ENCODE measurements around the gene SIM2. TPM values are rescaled to one million over a fixed set of nuclear protein-coding genes. Genes with fewer than 3 reads are reported as not detected.

Gene SIM2
- total RNA-seq, 1 donor from 2014 or later = under 0.01 TPM

DNA sequence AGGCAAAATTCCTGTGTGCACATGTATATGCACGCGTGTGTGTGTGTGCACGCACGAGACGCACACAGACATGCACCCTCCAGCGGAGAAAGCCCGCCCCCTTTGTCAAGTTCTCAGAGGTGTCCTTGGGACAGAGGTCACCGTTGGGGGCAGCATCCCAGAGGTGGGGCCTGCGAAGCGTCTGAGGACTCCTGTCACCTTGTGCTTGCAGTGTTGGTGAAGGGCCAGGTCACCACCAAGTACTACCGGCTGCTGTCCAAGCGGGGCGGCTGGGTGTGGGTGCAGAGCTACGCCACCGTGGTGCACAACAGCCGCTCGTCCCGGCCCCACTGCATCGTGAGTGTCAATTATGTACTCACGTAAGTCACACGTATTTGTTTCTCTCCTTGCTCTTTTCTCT, 42.6 kb downstream of the SIM2 start:
- no peak for DNase-seq

DNA sequence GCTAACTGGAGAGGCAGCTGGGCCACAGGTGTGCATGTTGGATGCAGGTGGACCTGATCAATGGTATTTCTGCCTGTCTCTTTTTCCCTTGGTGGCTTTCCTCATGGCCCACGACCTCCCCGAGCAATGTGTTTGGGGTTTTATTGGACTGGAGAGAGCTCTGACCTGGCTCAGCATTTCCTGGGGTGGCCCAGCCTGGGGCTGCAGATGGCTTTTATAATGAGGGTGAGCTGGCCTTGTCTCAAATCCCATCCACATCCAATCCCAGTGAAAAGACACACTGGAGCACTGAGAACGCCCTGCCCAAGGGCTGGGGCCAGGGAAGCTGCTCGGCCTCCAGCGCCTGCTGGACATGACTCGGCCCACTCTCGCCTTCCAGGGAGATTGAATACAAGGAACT, 44.1 kb downstream of the SIM2 start:
- no peak for DNase-seq

DNA sequence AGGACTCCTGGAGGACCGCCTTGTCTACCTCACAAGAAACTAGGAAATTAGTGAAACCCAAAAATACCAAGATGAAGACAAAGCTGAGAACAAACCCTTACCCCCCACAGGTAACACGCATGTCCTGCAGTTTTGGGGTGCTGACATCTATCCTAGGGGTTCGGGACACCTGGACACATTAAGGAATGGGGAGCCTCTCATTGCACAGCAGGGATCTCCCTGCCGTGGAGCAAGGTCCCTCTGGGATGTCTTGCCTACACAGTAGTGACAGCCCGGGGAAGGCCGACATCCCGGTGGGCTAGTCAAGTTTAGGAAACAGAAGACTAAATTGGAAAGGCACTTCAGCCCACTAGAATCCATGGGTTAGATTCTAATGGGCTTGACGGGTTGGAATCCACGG, 44.5 kb downstream of the SIM2 start:
- DNase-seq = no peak

DNA sequence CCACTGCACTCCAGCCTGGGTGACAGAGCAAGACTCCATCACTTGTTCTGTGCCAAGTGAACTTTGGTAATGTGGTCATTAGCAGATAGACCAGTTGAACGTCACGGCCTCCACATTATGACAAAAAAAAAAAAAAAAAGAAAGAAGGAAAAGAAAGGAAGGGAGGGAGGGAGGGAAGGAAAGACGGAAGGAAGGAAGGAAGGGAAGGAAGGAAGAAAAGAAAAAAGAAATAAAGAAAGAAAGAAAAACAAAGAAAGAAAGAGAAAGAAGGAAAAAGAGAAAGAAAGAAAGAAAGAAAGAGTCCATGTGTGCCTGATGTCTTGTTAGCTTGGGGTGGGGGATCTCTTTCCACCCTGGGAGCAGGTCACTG, 45.3 kb downstream of the SIM2 start:
- DNase-seq = no peak

DNA sequence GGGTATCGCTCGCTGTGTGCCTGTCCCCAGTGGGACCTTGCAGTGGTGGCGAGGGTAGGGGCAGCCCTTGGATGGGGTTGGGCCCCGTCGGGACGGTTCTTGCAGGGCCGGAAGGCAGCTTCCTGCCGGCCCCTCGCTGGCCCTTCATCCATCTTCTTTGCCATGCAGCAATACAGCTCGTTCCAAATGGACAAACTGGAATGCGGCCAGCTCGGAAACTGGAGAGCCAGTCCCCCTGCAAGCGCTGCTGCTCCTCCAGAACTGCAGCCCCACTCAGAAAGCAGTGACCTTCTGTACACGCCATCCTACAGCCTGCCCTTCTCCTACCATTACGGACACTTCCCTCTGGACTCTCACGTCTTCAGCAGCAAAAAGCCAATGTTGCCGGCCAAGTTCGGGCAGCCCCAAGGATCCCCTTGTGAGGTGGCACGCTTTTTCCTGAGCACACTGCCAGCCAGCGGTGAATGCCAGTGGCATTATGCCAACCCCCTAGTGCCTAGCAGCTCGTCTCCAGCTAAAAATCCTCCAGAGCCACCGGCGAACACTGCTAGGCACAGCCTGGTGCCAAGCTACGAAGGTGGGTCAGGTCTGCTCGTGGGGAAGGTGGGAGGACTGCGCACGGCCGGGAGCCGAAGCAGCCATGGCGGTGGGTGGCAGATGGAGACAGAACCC, 45.8 kb downstream of the SIM2 start:
- peak; percentile 31 for DNase-seq

DNA sequence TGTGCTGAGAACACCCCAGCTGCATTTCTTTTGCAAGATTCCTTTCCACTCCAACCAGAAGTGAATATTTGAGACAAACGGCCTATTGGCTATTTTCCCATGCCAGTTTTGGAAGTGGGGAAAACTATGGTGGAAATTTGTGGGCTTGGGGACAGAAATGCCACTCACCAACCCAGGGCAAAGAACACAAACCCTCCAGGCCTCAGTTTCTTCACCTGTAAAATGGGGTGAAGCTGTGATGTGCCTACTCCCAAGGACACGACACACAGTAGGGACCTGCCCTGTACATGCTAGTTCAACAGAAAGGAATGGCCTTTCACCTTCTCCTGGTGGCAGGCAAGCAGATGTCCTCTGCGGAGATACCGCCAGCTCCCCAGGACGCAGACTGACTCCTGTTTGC, 46.5 kb downstream of the SIM2 start:
- DNase-seq = no peak

DNA sequence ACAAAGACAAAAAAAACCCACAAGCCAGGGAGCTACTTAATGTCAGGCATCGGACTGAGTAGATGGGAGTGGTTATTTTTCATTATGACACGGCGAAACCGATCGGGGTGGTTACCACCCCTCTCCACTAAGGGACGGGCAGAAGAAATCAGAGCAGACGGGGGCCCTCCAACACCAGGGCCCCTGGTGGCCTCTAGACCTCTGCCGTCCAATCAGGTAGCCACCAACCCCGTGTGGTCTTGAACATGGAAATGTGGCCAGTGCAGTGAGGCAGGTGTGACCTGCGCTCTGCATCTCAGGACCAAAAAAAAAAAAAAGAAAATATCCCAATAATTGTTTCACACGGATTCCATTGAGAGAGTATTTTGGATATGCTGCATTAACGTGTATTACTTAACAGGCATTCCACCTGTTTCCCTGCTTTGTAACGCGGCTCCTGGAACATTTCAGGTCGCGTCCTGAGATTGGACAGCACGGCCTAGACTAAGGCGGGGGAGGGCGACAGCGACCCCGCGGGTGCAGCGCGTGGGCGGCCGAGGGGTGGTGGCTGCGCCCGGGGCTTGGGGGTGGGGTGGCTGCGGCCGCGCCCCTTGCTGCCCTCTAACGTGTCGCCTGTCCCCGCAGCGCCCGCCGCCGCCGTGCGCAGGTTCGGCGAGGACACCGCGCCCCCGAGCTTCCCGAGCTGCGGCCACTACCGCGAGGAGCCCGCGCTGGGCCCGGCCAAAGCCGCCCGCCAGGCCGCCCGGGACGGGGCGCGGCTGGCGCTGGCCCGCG, 48.3 kb downstream of the SIM2 start:
- DNase-seq = peak; percentile 19

DNA sequence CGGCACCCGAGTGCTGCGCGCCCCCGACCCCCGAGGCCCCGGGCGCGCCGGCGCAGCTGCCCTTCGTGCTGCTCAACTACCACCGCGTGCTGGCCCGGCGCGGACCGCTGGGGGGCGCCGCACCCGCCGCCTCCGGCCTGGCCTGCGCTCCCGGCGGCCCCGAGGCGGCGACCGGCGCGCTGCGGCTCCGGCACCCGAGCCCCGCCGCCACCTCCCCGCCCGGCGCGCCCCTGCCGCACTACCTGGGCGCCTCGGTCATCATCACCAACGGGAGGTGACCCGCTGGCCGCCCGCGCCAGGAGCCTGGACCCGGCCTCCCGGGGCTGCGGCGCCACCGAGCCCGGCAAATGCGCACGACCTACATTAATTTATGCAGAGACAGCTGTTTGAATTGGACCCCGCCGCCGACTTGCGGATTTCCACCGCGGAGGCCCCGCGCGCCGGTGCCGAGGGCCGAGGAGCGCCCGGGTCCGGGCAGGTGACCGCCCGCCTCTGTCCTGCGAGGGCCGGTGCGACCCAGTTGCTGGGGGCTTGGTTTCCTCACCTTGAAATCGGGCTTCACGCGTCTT, 49.0 kb downstream of the SIM2 start:
- peak; percentile 72 for DNase-seq

DNA sequence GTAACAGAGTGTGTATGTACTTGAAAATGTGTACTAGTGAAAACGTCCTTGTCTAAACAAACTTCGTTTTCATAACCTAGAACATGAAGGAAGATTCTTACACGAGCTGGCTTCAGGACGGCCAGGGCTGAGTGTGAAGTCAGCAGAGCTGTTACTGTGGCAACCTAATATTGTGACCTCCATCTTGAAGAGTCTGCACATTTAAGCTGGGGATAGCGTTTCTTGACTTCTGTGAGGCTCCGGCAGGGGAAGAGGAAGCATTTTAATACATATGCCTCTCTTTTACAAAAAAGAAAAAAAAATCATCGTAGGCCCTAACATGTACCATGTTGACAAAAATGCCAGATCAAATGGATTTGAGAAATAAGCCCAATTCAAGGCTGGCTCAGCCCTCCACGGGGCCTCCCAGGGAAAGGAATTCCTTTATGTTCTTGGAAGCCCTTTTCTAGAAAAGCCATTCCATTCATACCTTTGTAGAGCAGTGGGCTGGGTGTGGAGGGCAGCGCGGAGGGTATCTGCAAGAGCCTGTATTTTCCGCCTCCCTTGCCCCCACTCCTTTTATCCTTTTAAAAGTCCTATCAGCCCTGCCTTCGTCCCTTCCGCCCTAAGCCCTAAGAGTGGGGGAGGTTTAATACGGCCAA, 51.1 kb downstream of the SIM2 start:
- no peak for DNase-seq

DNA sequence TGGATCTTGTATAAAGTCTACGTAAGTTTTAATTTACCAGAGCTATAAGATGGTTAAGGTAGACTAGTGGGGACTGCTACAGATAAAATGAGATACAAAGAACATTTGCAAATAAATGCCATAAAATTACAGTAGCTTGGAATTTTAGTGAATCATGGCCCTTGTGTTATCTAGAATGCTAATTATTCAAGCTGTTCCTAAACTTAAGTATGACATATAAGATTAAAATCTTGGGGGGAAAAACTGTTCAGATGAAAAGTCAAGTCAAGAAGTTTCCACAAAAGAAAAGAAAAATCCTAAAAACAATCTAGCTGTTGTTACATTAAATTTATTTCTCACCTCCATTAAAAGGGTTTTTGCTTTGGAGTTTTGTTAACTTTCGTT, 51.7 kb downstream of the SIM2 start:
- no peak for DNase-seq

DNA sequence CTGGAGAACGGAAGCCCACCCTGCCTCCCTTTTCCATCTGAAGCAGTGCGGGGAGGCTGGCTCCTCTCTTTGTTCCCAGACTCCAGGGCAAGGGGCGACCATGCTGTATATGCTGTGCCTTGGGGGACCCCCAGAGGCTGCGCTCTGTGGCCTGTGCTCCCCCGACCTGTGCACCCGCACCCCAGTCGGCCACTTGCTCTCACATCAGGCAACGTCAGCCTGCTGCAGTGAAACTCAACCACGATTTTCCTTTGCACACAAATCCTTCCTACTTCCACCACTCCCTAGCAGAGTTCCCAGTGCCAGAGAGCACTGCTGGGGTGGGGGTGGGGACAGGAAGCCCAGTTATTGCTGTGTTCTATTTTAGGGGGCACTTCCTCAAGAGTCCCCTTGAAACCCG, 52.5 kb downstream of the SIM2 start:
- no peak for DNase-seq

DNA sequence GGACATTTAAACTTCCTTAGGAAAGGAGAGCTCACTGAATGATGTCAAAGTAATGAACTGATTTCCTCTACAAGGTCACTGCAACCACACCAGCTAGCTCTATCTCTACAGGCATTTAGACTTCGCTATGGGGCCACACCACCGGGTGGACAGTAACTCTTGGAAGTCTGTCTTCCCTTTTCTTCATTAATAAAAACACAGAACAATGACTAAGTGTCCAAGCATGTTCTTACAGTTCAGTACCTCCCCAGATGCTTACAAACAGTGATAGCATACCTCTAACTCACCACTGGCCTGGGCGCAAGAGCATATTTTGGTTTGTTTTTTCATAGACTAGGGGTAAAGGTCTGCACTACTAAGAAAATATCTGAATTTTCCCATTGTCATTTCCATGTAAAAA, 54.6 kb downstream of the SIM2 start:
- DNase-seq = peak; percentile 23

DNA sequence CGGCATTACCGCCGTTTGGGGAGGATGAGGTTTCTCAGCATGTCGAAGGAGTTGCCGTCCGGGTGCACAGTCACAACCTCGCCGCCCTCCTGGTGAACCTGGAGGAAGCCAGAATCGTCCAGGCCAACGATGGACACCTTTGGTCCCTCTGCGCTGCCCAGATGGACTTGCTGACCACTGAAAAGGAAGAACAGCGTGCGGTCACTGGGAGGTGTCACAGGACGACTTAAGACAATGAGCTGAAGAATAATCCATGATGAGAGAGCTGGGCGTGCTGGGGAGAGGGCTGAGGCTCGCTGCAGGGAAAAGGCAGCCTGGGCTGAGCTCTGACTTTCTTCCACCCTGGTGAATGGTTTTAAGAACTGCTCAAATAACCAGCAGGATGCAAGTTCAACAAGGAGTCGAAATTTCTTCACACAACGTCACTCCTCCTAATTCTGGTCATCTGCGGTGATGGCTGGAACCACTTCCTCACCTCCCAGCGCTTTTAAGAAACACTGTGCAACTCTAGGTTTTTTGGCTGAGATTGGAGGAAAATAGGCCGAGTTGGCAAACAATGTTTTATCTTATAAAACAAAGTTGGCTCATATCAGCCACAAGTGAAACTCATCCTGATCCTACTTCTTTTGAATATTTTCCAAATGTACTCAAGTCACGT, 55.5 kb downstream of the SIM2 start:
- DNase-seq = no peak

DNA sequence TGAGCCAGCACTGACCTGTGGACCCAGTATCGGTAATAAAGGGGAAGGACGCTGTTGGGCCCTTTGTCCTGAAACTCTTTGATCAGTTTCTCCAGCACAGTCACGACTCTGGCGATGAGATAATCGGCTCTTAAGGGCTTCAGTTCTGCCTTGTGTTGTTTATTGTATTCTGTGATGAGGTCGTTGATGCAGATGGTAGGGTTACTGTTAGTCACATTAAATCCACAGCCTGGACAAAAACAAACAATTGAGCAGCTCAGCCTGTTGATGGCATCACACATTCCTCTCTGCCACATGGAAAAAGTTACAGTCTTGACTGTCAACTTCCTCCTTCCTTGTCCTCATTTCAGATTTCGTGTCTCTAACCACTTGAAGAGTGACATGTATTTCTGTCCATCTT, 57.6 kb downstream of the SIM2 start:
- DNase-seq = peak; percentile 29

DNA sequence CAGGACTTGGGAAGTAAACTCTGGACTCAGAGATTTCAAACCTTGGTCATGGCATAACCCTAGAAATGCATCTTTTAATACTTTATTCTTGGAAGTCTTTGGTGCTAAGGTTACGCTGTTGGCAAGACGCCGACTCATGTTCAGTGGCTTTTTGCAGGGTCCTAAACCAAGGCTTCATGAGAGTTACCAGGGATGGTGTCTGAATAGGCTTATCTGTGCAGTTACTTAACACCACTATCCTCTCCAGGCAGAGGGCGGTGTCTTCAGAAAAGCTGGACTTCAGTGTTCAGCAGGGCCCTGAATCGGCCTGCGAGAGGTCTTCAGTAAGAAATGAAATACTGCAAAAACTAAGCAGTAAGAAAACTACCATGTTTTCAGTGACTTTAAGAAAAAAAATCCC, 58.3 kb downstream of the SIM2 start:
- DNase-seq = no peak

DNA sequence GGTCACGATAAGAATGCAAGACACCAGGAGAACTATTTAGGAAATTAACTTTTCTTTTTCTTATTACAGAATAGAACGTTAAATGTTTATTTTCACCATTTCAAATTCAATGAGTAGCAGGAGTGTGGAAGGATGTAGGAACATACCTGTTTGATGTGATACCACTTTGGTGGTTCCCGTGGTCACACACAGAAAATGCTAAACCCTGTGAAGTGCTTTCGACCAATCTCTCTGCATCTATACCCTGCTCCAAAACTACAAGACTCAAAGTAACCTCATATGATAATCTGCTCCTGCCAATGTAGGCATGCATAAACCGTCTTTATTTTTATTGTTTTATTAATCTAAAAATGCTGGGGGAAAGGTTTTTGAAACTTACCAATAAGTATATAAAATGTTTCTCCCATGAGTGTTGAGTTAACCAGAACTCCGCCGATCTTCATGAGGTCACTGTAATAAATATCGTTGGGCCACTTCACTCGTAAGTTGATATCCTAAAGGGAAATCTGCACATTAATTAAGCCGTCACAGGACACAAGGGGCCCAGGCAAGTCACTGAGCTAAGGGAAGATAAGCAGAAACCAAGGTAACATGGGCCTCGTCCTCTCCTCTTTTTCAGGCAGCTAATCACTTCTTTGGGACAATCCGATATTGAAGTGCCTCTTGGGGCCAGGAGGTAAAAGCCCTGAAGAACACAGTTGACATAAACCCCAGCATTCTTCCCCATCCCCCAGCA, 60.6 kb downstream of the SIM2 start:
- no peak for DNase-seq

DNA sequence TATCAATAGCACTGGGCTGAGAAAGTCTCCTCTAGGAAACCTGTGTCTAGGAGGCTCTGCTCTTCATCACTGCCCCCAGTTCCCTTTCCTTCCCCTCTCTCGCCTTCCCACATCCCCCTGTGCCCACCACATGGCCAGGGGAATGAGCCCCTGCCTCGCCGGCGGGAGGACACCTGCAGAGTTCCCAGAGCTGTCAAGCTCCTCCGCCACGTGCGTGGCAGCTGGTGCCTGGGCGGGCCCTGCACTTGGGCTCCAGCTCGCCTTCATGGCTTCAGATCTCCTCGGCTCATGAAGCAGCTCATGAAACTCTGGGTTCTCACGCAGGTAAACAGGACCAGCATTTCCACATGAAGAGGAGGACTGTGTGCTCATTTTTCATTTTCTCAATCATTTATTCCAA, 62.8 kb downstream of the SIM2 start:
- DNase-seq = no peak

DNA sequence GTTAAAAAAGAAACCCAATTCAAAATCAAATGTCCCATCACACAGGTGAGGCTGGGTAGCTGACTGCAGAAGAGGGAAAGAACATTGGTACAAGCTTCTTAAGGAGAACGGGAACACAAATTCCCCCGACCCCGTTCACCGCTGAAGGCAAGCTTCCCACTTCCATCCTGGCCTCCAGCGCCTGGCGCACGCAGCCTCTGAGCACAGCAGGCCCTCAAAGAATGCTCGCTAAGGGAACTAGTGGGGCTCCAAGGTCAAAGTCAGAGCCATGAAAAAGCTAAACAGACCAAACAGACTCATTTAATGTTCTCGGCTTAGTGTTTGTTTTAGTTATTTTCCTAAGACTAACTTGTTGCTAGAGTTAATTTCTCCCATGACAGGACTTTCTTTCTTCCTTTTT, 63.7 kb downstream of the SIM2 start:
- DNase-seq = no peak

DNA sequence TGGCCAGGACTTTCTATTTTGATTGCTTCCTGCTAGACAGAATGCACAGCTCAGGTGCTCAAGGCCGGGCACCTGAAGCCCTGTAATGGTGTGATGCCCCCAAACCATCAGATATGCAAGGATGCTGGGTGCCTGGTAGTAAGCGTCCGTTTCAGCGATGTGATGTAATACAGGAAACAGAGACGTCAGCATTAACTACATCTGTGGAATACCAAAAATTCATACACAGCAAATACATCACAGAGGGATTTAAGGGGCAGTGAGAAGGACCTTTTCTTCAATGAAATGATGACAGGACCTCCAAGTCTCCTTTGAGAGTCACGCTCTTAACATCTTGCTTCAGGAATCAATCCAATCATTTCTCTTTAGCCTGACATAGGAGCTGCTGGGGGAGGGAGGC, 64.4 kb downstream of the SIM2 start:
- no peak for DNase-seq

DNA sequence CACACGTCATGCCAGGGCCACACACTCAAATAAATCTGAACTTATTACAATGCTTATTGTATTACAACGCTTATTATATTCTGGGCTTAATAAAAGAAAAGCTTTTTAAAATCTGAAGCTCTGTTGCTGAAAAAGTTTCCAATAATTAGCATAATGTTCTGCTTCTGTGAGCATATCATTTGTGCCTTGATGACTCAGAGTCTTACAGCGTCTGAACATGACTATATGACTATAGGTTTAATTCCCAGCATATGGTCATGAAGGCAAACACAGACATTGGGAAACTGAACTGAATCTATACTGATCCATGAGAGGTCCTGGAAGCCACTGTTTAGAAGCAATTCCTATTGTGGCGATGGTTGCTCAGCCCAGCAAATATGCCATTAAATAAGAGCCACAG, 66.3 kb downstream of the SIM2 start:
- no peak for DNase-seq

DNA sequence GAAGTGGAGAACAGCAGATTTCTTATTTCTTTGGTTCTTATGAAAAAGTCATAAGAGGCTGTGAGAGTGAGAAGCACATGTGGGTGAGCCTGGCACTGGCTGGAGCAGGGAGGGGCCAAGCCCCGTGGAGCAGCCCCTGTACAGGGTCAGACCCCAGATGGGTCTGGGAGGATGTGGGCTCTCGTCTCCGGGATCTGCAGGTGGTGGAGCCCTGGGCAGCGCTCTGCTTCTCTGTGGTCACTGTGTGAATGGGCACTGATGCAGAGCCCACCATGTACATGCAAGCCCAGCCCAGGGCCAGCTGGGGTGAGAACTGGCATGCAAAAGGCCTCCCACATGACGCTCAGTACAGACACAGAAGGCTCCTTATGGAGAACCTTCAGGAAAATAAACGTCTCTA, 67.6 kb downstream of the SIM2 start:
- DNase-seq = no peak

DNA sequence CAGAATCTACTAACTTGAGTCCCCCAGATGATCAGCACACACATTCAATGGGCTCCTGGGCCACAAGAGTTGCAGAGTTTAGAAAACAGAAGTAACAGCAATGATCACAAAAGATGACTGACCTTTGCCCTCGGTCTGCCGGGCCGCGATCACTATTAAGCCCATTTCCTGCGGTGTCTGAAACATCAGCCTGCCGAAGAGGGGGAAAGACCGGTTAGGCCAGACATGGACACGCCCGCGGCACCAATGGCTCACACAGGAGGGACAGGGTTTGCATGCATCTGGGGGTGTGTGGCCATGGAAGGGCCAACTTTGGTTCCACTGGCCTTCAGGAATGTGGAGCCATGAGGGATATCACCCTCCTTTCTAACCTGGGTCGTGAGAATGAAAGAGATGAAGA, 68.2 kb downstream of the SIM2 start:
- no peak for DNase-seq

DNA sequence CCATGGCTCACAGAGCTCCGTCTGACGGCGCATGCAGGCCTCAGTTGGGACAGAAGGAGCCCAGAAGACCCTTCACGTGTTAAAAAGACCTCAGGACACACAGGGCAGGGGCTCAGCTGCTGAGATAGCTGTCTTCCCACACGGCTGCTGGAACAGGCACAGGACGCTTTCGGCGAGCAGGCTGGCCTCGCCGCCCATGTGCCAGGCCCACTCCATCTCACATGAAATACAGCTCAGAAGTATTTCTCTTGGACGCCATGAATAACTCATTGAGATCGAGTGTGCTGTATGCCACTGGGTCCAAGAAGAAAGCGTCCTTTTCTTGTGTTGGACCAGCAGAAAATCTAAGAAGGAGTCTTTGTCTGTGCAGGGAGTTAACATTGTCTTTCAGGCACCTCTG, 69.6 kb downstream of the SIM2 start:
- DNase-seq = no peak
